ENCODE data around the gene KATNAL1. TPM values are rescaled to one million over a fixed set of nuclear protein-coding genes. Genes with fewer than 3 reads are reported as not detected.

The KATNAL1 gene
- total RNA-seq, 2 donors from 2014 or later = 12.8 to 16.4 TPM

DNA sequence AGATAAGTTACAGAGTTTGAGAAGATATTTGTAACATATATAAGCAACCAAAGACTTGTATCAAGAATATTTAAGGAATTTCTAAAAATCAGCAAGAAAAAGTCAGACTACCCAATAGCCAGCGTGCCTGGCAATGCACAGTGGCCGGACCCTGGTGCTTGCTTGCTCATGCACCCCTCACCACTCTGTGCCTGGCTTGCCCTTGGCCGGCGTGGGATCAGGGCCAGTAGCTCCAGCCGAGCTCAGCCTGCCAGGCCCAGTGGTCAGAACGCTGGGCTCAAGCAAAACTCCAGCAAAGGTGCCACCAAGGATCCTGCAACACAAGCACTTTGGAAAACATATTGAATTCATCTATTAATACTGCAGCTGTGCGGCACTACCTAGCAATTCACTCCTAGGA lies 95.1 kb downstream of the KATNAL1 start:
- no peaks in the 10 kb centered on the region for H3K27me3 ChIP-seq (replicated peaks; ENCODE audit: insufficient read depth)
- no peak for DNase-seq (ENCODE audit: low spot score)
- intact Hi-C loops (cut with DNase I) = no loop called here

DNA sequence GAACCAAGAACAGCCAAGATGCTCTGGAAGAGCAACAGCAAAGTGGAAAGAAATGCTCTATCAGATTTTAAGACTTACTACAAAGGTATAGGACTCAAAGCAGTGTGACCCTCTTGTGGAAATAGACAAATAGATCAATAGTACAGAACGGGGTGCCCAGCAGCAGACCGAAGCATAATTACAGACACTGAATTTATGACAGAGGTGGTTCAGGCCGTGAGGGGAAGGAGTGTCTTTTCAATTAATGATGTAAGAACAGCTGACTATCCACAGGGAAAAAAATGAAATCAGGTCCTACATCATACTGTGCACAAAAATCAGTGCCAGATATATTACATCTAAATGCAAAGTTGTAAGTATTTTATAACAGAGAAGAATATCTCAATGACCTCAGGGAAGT lies 95.6 kb downstream of the KATNAL1 start:
- Histone ChIP-seq H3K27me3 (replicated peaks; ENCODE audit: insufficient read depth) (no peaks in the 10 kb centered on the region), H3K4me3 (no peak overlapping the region), H3K36me3 (no peaks in the 10 kb centered on the region), H3K9me3 (no peaks in the 10 kb centered on the region), H3K4me1 (replicated peaks) (no peaks in the 10 kb centered on the region), H3K27ac (no peak overlapping the region)
- 86% methylated on average over 3 of the region's 3 CpGs for WGBS
- intact Hi-C loops (cut with DNase I) = no loop called here
- TF ChIP-seq, protein P1, sequence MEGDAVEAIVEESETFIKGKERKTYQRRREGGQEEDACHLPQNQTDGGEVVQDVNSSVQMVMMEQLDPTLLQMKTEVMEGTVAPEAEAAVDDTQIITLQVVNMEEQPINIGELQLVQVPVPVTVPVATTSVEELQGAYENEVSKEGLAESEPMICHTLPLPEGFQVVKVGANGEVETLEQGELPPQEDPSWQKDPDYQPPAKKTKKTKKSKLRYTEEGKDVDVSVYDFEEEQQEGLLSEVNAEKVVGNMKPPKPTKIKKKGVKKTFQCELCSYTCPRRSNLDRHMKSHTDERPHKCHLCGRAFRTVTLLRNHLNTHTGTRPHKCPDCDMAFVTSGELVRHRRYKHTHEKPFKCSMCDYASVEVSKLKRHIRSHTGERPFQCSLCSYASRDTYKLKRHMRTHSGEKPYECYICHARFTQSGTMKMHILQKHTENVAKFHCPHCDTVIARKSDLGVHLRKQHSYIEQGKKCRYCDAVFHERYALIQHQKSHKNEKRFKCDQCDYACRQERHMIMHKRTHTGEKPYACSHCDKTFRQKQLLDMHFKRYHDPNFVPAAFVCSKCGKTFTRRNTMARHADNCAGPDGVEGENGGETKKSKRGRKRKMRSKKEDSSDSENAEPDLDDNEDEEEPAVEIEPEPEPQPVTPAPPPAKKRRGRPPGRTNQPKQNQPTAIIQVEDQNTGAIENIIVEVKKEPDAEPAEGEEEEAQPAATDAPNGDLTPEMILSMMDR (IDR thresholded peaks at IDR 0.05) = no peak
- TF ChIP-seq POLR2AphosphoS5 (IDR thresholded peaks at IDR 0.05) (no peak), POLR2A (IDR thresholded peaks at IDR 0.05) (no peak)
- DNase-seq (ENCODE audit: low spot score) = no peak

More for the DNA sequence above, 95.1 kb downstream of the KATNAL1 start:
- H3K4me1 ChIP-seq (replicated peaks) = no peaks in the 10 kb centered on the region
- no peak overlapping the region for H3K27ac ChIP-seq
- TF ChIP-seq, protein P1 (IDR thresholded peaks at IDR 0.05) = no peak
- TF ChIP-seq POLR2AphosphoS5 (IDR thresholded peaks at IDR 0.05) (no peak), POLR2A (IDR thresholded peaks at IDR 0.05) (no peak)
- over 99% methylated on average over 7 of the region's 7 CpGs for WGBS
- H3K9me3 ChIP-seq = no peaks in the 10 kb centered on the region
- no peak overlapping the region for H3K4me3 ChIP-seq
- no peaks in the 10 kb centered on the region for H3K36me3 ChIP-seq

DNA sequence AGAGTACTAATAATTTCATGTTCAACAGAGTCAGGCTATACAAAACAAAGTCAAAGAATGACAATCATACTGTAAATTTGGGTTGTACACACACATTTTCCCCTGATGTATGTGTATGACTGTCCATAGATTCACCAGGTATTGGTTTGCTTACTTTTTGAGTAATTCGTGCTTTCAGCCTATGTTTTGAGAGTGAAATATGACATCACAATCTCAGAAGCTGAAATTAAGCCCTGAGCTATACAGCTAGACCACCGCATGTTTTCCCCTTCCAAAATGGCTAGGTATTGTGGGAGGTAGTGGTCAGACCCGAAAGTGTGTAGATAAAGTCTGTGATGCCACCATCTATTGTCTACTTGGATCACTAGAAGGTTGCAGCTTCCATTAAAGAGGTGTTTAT lies 102.8 kb downstream of the KATNAL1 start:
- DNase-seq (ENCODE audit: low spot score) = no peak
- Histone ChIP-seq H3K4me1 (replicated peaks) (no peaks in the 10 kb centered on the region), H3K27ac (no peak overlapping the region), H3K9me3 (no peaks in the 10 kb centered on the region), H3K36me3 (no peaks in the 10 kb centered on the region), H3K4me3 (no peak overlapping the region), H3K27me3 (replicated peaks; ENCODE audit: insufficient read depth) (no peaks in the 10 kb centered on the region)
- TF ChIP-seq POLR2A (IDR thresholded peaks at IDR 0.05) (no peak), POLR2AphosphoS5 (IDR thresholded peaks at IDR 0.05) (no peak)
- TF ChIP-seq, protein P1 (IDR thresholded peaks at IDR 0.05) = no peak
- WGBS = 92% methylated on average over 3 of the region's 3 CpGs
- intact Hi-C loops (cut with DNase I) = no loop called here

DNA sequence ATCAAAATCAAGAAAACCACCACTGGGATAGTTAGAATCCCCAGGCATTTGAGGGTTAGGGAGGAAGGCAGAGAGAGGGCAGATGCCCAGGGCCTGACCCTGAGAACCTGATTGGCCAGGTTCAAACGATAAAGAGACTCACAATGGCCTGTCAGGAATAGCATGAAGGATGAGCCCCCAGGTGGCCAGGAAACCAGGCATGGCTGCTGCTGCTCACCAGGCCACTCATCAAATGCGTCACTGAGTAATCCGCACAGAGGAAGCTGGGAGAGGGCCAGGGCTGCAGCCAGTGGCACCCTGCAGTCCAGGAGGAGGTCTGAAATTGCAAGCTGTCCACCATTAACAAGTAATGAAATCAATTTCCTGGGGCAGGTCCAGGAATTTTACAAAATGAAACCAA lies 111.3 kb downstream of the KATNAL1 start:
- intact Hi-C loops (cut with DNase I) = no loop called here
- Histone ChIP-seq H3K4me3 (no peak overlapping the region), H3K4me1 (replicated peaks) (no peaks in the 10 kb centered on the region), H3K27me3 (replicated peaks; ENCODE audit: insufficient read depth) (no peaks in the 10 kb centered on the region), H3K27ac (no peak overlapping the region), H3K36me3 (no peaks in the 10 kb centered on the region), H3K9me3 (no peaks in the 10 kb centered on the region)
- WGBS = 63% methylated on average over 3 of the region's 3 CpGs
- DNase-seq (ENCODE audit: low spot score) = no peak
- TF ChIP-seq, protein P1 (IDR thresholded peaks at IDR 0.05) = no peak
- no peak for TF ChIP-seq POLR2AphosphoS5 (IDR thresholded peaks at IDR 0.05)
- no peak for TF ChIP-seq POLR2A (IDR thresholded peaks at IDR 0.05)

DNA sequence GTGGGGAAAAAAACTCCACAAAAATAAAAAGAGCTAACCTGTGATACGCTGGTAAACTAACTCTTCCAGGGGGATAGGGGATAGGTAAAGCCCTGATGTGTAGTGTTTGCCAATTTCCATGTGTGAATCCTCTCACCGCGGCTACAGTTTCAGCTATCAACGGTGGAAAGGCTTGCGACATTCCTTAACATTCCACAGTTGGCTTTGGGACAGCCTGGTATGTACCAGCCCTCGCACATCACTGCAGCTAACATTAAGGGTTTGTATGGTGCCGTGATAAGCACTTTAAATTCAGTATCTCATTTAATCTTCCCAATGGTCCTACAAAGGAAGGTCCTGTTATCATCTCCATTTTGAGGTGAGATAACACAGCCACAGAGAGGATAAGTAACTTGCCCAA lies 112.4 kb downstream of the KATNAL1 start:
- intact Hi-C loops (cut with DNase I) = no loop called here
- no peak for DNase-seq (ENCODE audit: low spot score)
- Histone ChIP-seq H3K27me3 (replicated peaks; ENCODE audit: insufficient read depth) (no peaks in the 10 kb centered on the region), H3K4me1 (replicated peaks) (no peaks in the 10 kb centered on the region), H3K4me3 (no peak overlapping the region), H3K27ac (no peak overlapping the region), H3K36me3 (no peaks in the 10 kb centered on the region), H3K9me3 (no peaks in the 10 kb centered on the region)
- TF ChIP-seq POLR2AphosphoS5 (IDR thresholded peaks at IDR 0.05) = no peak
- 83% methylated on average over 7 of the region's 7 CpGs for WGBS

Data from prostate gland (tissue), 2 donors.